ENCODE data around the gene TBC1D2B. TPM values are rescaled to one million over a fixed set of nuclear protein-coding genes. Genes with fewer than 3 reads are reported as not detected.

Gene TBC1D2B
- total RNA-seq, 4 donors from 2014 or later = 4.7 to 9.6 (median 8.1) TPM

- Histone ChIP-seq H3K4me1 (peaks cover 14 to 15% of the 10 kb centered on the region in 2 donors), H3K27ac (peak overlapping the region in 3 of 4 donors; percentile 11 to 66 (median 56)), H3K4me3 (no peak overlapping the region), H3K9me3 (no peaks in the 10 kb centered on the region), H3K27me3 (no peaks in the 10 kb centered on the region), H3K36me3 (no peaks in the 10 kb centered on the region)
- no peak for TF ChIP-seq CTCF (IDR thresholded peaks at IDR 0.05 in 4 of 5, conservative IDR thresholded peaks at IDR 0.05 in 1 of 5)
- TF ChIP-seq POLR2A (IDR thresholded peaks at IDR 0.05) = no peak
- intact Hi-C loops (cut with DNase I; ENCODE audit: low total_unique reads) (loop anchor here (5.0 kb wide), 1 partner anchor 86 kb away; no protein-coding TSS in a partner anchor), in situ Hi-C loops (cut with MboI; ENCODE audit: low sequenced_read_pairs in 4 of 4) (no loop called here)
- peak; percentile 95 to 98 for ATAC-seq
- DNase-seq = peak; percentile 46 to 54
These were observed 15.9 kb upstream of the TBC1D2B start for GRCh38 chr15:78093242-78094020.

- Histone ChIP-seq H3K36me3 (no peaks in the 10 kb centered on the region), H3K27ac (peak within 1 kb of the TSS in 3 of 4 donors; percentile 11 to 66 (median 56)), H3K9me3 (no peaks in the 10 kb centered on the region), H3K4me3 (no peak within 1 kb of the TSS), H3K4me1 (peaks cover 14 to 15% of the 10 kb centered on the region in 2 donors), H3K27me3 (no peaks in the 10 kb centered on the region)
- DNase-seq (no peak), ATAC-seq (peak; percentile 5 to 10)
- TF ChIP-seq CTCF (IDR thresholded peaks at IDR 0.05 in 4 of 5, conservative IDR thresholded peaks at IDR 0.05 in 1 of 5) (no peak), POLR2A (IDR thresholded peaks at IDR 0.05) (no peak)
- intact Hi-C loops (cut with DNase I; ENCODE audit: low total_unique reads) (loop anchor here (5.0 kb wide), 1 partner anchor 85 kb away; no protein-coding TSS in a partner anchor), in situ Hi-C loops (cut with MboI; ENCODE audit: low sequenced_read_pairs in 4 of 4) (no loop called here)
These were observed 14.9 kb upstream of the TBC1D2B start, which contains the start of gene SH2D7 for GRCh38 chr15:78092261-78093041. Gene SH2D7 (plus strand): TSS chr15:78092561. CDS start chr15:78092585, 24 bp downstream.

GRCh38 chr15:78090422-78091063 lies 13.0 kb upstream of the TBC1D2B start:
- intact Hi-C loops (cut with DNase I; ENCODE audit: low total_unique reads) (loop anchor here (5.0 kb wide), 1 partner anchor 83 kb away; no protein-coding TSS in a partner anchor), in situ Hi-C loops (cut with MboI; ENCODE audit: low sequenced_read_pairs in 4 of 4) (no loop called here)
- Histone ChIP-seq H3K27me3 (no peaks in the 10 kb centered on the region), H3K36me3 (no peaks in the 10 kb centered on the region), H3K4me1 (peaks cover 14 to 15% of the 10 kb centered on the region in 2 donors), H3K9me3 (no peaks in the 10 kb centered on the region), H3K27ac (no peak overlapping the region), H3K4me3 (no peak overlapping the region)
- no peak for DNase-seq
- ATAC-seq = no peak
- TF ChIP-seq POLR2A (IDR thresholded peaks at IDR 0.05) (no peak), CTCF (IDR thresholded peaks at IDR 0.05 in 4 of 5, conservative IDR thresholded peaks at IDR 0.05 in 1 of 5) (no peak)

GRCh38 chr15:78088773-78089080 lies 11.2 kb upstream of the TBC1D2B start:
- DNase-seq = no peak
- Histone ChIP-seq H3K36me3 (no peaks in the 10 kb centered on the region), H3K9me3 (no peaks in the 10 kb centered on the region), H3K27ac (no peak overlapping the region), H3K4me1 (peaks cover 14 to 15% of the 10 kb centered on the region in 2 donors), H3K27me3 (no peaks in the 10 kb centered on the region), H3K4me3 (no peak overlapping the region)
- no peak for ATAC-seq
- TF ChIP-seq POLR2A (IDR thresholded peaks at IDR 0.05) = no peak
- no peak for TF ChIP-seq CTCF (IDR thresholded peaks at IDR 0.05 in 4 of 5, conservative IDR thresholded peaks at IDR 0.05 in 1 of 5)
- in situ Hi-C loops (cut with MboI; ENCODE audit: low sequenced_read_pairs in 4 of 4) (loop anchor here in 1 of 4 donors (10.0 kb wide), 1 partner anchor 84 kb away; no protein-coding TSS in a partner anchor), intact Hi-C loops (cut with DNase I; ENCODE audit: low total_unique reads) (no loop called here)

Measured in gastrocnemius medialis (tissue), 4 donors.